GM21447 (cell line): ENCODE measurements around the gene TMEM126A.
"Not testable (repeated sequence)": the region's sequence is repeated elsewhere in the genome, so short reads cannot be mapped to it uniquely, and the experiment has no call there.

Experiments
- ATAC-seq: cut with Tn5 transposase; IDR thresholded peaks from one replicate; pipeline ENCODE4 v1.9.1; 2021; ENCODE audit not compliant: unreplicated experiment

TMEM126A gene

DNA sequence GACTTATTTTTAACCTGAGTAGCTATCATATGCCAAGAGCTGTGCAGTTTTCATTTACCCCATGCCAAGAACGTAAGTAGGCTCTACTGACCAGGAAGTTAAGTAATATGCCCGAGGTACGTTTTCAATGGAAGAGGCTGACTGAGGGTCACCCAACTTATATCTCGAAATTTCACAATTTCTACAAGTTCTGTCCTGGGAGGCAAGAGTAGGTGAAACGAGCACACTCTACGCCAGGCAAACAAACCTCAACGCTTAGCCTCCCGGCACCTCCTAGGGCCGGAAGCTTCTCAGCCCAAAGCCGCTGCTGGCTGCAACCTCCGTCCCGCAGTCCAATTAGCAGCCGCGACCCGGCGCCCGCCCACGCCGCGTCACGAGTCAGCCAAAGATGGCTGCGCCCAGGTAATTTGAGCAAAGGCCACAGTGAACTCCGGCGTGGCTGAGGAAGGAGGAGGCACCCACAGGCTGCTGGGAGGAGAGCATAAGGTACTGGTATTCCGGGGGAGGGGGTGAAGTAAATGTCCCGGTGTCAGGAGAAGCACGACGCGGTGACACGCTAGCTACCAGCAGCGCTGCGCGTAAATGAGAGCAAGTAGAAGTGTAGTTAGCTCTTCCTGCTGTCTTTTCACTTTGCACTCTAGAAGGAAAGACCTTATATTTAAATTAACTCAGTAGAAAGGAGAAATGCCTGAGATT, at the start of gene TMEM126A:
Gene TMEM126A (plus strand): TSS at position 364 of the 696 bp plus-strand sequence. CDS start 2,289 bp downstream, outside the sequence.
- peak; percentile 100 for ATAC-seq

DNA sequence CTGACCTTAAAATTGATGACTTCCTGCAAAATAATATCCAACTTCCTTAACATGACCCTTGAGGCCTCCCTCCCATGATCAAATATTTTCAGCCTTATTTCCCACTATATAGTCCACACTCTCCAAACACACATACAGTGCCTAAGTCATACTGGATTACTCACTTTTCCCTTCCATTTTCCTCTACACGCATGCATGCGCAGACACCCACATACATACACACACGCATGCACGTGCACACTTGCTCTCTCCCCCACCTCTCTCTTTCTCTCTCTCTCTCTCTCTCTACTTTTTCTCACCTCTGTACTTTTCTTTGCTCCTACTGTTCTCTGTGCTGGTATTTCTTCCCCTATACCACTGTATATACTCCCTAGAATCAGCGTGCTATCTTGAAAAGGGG, 48.7 kb upstream of the TMEM126A start:
- no peak for ATAC-seq

DNA sequence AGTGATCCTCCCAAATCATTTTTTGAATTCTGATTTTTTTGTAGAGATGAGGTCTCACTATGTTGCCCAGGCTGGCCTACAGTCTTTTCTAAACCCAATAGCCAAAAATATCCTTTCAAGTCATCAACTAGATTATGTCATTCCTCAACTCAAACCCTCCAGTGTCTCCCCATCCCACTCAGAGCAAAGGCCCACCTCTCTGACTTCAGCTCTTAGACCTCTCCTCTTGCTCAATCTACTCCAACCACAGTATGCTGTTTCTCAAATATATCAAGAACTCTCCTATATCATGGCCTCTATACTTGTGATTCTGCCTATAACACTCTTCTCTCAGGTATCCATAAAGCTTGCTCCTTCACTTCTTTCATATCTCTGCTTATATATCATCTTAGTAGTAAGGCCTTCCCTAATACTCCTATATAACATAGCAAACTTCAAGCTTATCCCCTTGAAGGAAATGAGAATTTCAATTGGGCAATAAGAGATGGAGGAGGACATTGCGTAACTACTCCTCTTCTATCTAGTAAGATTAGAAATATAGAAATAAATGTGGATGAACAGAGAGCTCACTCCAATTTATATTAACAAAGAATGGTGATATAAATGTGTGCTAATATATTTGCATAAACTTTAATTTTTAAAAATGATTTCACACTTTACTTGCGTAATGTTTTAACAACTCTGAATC, 45.1 kb upstream of the TMEM126A start:
- ATAC-seq = no peak

DNA sequence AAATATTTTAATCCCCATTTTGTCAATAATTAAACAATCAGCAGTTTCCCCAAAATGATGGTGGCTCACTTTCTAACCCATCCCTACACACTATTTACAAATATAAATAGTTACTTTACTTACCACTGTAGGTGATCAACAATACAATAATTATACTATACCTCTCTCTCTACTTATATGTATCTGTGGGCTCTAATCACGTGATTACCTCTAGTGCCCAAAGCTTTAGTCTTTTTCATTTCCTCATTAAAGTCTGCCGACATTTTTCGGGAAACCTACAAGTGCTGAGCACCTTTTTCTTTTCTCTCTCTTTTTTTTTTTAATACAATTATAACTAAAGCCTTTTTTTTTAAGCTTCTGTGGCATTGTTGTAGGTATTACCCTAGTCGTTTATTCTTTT, 44.5 kb upstream of the TMEM126A start:
- no peak for ATAC-seq

DNA sequence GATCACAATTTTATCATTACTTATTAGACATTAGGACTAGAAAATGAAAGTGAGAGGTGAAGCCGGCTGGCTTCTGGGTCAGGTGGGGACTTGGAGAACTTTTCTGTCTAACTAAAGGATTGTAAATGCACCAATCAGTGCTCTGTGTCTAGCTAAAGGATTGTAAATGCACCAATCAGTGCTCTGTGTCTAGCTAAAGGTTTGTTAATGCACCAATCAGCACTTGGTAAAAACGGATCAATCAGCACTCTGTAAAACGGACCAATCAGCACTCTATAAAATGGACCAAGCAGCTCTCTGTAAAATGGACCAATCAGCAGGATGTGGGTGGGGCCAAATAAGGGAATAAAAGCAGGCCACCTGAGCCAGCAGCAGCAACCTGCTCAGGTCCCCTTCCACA, 41.5 kb upstream of the TMEM126A start:
- ATAC-seq = not testable (repeated sequence)

DNA sequence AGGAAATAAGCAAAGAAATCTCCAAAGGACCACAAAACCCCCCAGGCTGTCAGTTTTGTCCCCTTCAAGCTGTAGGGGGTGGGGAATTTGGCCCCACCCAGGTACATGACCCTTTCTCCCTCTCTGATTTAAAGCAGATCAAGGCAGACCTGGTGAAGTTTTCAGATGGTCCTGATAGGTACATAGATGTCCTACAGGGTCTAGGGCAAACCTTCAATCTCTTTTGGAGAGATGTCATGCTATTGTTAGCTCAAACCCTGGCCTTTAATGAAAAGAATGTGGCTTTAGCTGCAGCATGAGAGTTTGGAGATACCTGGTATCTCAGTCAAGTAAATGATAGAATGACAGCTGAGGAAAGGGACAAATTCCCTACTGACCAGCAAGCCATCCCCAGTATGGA, 39.1 kb upstream of the TMEM126A start:
- not testable (repeated sequence) for ATAC-seq

DNA sequence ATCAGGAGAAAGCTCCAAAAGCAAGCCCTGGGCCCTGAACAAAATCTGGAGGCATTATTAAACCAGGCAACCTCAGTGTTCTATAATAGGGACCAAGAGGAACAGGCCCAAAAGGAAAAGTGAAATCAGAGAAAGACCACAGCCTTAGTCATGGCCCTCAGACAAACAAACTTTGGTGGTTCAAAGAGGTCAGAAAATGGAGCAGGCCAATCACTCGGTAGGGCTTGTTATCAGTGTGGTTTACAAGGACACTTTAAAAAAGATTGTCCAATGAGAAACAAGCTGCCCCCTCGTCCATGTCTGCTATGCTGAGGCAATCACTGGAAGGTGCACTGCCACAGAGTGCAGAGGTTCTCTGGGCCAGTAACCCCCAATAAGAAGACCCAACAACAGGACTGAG, 38.5 kb upstream of the TMEM126A start:
- ATAC-seq = not testable (repeated sequence)

DNA sequence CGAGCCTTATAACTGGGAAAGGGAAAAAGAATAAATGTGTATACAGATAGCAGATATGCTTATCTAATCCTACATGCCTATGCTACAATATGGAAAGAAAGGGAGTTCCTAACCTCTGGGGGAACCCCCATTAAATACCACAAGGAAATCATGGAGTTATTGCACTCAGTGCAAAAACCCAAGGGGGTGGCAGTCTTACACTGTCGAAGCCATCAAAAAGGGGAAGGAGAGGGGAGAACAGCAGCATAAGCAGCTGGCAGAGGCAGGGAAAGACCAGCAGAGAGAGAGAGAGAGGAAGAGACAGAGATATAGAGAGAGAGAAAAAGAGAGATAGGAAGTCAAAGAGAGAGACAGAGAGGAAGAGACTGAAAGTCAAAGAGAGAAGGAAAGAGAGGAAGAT, 36.1 kb upstream of the TMEM126A start:
- not testable (repeated sequence) for ATAC-seq

DNA sequence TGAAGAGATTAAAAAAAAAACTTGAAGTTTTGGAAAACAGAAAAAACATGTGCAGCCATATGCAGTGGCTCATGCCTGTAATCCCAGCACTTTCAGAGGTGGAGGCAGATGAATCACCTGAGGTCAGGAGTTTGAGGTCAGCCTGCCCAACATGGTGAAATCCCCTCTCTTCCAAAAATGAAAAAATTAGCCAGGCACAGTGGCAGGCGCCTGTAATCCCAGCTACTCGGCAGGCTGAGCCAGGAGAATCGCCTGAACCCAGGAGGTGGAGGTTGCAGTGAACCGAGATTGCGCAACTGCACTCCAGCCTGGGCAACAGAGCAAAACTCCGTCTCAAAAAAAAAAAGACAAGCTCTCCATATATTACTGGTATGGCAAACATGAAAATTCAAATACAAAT, 28.3 kb upstream of the TMEM126A start:
- no peak for ATAC-seq

DNA sequence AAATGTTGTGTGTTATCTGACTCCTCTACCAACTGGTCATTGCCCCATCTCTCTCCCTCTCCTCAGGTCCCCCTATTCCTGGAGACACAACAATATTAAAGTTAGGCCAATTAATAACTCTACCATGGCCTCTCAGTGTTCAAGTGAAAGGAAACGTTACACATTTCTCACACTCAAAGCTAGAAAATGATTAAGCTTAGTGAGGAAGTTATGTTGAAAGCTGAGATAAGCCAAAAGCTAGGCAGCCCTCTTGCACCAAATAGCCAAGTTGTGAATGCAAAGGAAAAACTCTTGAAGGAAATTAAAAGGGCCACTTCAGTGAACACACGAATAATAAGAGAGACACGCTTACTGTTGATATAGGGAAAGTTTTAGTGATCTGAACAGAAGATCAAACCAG, 27.5 kb upstream of the TMEM126A start:
- no peak for ATAC-seq

DNA sequence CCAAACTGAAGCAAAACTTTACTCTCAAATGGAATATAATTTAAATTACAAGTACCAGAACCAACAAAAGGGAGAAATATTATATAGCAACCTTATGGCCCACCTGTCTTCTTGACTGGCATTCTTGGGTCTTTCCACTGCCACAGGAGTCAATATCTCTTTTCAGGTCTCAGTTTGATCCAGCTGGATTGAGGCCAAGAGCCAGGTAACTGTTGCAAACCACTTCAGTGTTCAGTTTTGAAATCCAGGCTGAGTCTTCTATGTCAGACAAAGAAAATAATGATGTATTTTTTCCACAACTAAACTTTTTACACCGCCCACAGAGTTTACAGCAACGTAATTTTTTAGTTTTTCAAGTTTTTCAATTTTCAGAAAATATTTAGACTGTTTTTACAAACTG, 21.3 kb upstream of the TMEM126A start:
- no peak for ATAC-seq

DNA sequence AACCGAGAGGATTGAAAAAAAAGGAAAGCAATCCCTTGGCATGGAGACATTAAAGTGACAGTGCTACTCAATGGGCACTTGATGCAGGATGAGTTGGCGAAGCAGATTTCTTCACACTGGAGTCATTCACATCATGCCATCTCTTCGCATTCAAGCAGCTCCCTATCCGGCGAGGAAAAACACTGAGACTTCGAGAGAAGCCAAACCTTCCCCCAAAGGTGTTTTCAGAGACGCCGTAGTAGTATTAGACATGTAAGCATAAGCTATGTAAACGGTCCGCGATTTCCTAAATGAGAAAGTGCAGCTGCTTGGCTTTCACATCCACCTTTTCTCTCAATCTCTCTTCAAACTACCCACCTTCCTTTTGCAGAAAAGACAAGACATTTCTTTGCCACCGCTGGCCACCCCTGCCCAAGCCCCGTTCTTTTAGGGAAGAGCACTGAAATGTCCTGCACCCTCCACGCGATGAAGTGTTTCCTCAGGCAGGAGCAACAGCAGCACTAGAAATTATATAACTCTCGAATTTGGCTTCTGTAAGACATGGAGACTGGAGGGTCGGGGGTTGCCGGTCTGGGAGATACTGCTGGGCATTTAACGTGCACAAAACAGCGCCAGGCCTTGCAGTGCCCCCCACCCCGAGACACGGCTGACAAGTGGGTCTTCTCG, 20.3 kb upstream of the TMEM126A start, which contains the start of gene DLG2:
Gene DLG2 (minus strand): TSS at position 13 of the 666 bp plus-strand sequence.
- peak; percentile 2 for ATAC-seq

DNA sequence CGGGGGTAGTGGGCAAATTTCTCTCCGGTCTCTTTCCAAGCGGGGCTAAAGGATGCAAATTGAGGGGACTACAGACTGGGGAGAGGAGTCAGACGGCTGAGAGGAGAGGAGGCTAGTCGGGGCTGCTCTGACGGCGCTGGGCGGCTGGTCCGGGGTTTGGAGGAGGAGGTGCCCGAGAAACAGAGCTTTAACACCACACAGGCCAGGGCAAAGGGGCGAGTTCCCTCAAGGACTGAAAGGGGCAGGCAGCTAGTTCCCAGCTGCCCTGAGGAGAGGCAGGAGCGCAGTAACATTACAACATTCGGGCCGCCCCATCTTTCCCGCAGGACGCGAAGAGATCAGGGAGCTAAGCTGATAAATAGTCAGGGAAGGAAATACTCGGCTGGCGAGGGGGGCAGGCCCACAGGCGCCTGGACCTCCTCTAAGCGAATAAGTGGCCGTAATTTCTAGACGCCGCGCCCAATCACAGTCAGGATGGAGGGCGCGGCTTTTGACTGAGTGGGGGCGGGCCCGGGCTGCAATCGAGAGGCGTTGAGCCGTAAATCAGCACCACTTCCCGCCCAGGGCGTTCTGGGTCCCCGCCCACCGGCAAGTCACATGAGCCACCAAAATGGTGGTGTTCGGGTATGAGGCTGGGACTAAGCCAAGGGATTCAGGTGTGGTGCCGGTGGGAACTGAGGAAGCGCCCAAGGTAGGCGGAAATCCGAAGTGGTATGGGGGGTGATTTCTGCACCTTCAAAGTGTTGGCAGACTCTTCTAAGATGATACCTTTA, 19.6 kb upstream of the TMEM126A start, which contains the start of gene TMEM126B:
Gene TMEM126B (plus strand): TSS at position 596 of the 773 bp plus-strand sequence. CDS start 15 bp downstream, at position 611.
- ATAC-seq = peak; percentile 99

DNA sequence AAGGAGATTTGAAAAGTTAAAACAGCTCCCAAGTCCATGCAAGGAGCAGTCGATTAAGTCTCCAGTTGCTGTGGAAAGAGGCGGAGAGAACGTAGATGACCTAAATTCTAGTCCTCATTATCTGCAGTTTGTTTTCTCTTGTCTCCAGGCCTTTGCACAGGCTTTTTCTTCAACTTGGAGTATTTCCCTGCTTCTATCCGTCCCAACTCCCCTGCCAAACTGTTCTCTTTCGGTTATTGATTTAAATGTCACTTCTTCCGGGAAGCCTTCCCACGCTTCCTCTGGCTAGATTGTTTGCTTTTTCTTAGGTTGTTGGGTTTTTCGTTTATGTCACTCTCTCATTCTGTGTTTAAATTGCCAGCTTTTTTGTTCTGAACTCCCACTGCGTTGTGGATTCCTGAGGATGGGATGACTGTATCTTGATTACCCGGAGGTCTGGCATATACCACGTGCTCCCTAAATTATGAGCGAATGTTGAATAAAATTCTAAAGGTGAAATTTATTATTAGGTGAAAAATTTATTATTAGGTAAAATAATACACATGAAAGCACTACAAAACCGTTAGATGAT, 18.9 kb upstream of the TMEM126A start:
- ATAC-seq = peak; percentile 4

DNA sequence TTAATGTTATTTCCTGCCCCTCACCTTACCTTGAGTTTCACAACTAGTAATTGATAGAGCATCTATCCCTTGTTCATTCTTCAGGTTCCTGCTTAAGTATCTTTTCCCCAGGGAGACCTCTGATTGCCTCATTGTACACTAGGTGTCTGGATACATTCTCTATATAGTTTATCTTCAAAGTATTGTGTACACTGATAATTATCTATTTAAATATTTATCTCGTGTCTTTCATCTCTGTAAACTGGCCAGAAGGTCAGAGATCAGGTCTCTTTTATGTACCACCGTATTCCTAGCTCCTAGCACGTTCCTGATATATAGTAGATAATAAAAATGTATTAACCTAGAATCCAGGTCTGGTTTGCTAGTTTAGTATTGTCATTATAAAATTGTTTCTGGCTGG, 13.0 kb upstream of the TMEM126A start:
- ATAC-seq = no peak

DNA sequence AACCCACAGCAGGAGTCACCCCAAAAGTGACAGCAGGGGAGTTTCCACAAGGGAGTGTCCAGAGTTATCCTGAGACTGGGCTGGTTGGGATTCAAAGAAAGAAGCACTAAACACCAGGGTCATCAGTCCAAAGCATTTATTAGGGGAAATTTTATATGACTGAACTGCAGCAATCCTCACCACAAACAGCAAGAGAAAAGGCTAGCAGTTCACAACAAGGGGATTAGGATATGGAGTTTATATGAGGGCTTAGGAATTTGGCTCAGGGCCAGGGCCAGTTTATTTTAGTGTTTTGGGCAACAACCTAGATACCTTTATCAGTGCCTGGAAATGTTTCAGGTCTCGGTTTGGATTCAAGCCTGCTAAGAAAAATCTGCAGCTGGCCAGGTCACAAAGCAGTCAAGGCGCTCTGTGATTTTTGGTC, 4.6 kb upstream of the TMEM126A start:
- ATAC-seq = no peak

DNA sequence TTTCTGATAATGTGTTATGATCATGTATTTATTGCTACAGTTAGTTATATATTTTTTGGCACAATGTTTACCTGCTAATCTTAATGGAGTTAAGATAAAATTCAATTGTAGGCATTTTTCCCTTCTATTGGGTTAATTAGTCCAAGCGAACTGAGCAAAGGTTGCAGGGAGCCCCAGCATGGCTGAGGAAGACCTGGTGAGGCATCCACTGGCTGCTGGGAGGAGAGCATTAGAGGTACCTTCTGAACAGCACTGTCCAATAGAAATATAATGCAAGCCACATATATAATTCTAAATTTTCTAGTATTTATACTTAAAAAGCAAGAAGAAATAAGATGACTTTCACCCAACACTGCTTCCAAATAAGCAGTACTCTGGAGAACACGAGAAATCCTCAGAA, 689 bp upstream of the TMEM126A start:
- ATAC-seq = no peak

DNA sequence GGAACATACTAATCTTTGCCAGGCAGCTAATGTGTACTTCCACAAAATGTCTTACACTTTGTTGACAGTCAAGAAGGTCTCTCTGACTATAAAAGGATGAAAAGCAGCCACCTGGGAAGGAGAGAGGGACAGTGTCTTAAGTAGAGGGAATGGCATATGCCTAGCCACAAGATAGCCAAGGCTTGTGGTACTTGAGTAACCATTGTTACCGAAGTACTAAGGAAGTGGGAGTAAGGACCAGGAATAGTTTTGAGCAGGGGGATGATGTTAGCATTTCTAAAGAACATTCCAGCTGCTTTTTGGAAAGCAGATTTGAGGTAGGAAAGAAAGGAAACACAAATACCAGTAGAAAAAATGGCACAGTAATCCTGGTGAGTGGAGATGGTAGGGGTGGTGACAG, 3.4 kb downstream of the TMEM126A start:
- ATAC-seq = no peak

DNA sequence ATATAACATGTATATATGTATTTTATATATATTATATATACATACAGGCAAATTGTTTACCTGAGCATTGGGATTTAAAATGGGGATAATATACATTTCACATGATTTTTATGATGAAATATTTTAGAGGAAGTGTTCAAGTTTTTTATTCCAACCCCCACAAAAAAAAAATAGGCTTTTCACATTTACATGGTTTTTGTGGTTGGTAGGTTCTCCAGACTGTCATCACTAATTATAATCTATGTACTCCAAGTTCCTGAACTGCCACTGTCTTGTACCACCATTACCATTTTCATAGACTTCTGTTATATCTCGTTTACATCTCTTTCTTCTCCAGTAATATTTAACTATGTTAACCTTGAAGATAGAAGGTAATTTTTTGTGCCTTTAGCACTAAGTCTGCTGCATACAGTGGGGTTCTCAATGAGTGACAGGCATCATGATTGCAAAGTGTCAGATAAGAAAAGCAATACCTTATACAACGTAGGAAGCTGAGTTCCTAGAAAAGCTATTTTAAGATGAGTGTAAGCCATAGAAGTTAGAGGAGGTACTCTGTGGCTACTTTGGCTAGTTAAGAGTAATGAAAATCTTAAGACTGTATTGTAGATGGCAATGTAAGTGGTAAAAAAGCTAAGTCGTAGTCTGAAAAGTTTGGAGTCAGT, 5.2 kb downstream of the TMEM126A start:
- no peak for ATAC-seq

DNA sequence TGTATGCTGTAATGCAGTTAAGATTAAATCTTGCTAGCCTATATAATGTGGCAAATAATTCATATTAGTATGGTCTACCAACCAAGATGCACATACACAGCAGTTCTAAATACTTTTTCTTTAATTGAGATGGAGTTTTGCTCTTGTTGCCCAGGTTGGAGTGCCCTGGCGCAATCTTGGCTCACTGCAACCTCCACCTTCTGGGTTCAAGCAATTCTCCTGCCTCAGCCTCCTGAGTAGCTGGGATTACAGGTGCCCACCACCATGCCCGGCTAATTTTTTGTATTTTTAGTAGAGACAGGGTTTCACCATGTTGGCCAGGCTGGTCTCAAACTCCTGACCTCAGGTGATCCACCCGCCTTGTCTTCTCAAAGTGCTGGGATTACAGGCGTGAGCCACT, 6.6 kb downstream of the TMEM126A start:
- ATAC-seq = not testable (repeated sequence)
